Thymus (tissue), 11 donors: ENCODE measurements around the gene PTPN20. TPM values are rescaled to one million over a fixed set of nuclear protein-coding genes. Genes with fewer than 3 reads are reported as not detected.

Experiments
- DNase-seq, 9 donors: peaks; one replicate each; pipeline ENCODE4 v3.0.0-alpha.2; 2013; ENCODE audit warnings: low spot score in 9 of 9, low read depth in 6 of 9, missing footprints in 1 of 9
- H3K27ac ChIP-seq, 2 donors: one replicate each; pipeline ENCODE4 v1.5.1; 2013; ENCODE audit warnings: control low read depth in 1 of 2, low read depth in 1 of 2, low read length in 1 of 2, mild to moderate bottlenecking in 1 of 2, moderate library complexity in 1 of 2
- H3K27me3 ChIP-seq, 2 donors: one replicate each; pipeline ENCODE4 v1.5.1; 2013; ENCODE audit warnings: low read length in 1 of 2; ENCODE audit not compliant: control insufficient read depth in 2 of 2, insufficient read depth in 1 of 2
- H3K36me3 ChIP-seq, 2 donors: one replicate each; pipeline ENCODE4 v1.5.1; 2013; ENCODE audit warnings: low read length in 1 of 2, mild to moderate bottlenecking in 1 of 2, moderate library complexity in 1 of 2; ENCODE audit not compliant: control insufficient read depth in 2 of 2, insufficient read depth in 2 of 2
- H3K4me1 ChIP-seq, 2 donors: one replicate each; pipeline ENCODE4 v1.5.1; 2013; ENCODE audit warnings: low read length in 2 of 2; ENCODE audit not compliant: control insufficient read depth in 2 of 2, insufficient read depth in 2 of 2
- H3K4me3 ChIP-seq, 2 donors: one replicate each; pipeline ENCODE4 v1.5.1; 2013; ENCODE audit warnings: low read length in 2 of 2, control low read depth in 1 of 2, mild to moderate bottlenecking in 1 of 2
- H3K9me3 ChIP-seq, 2 donors: one replicate each; pipeline ENCODE4 v1.5.1; 2013; ENCODE audit warnings: low read length in 1 of 2, mild to moderate bottlenecking in 1 of 2; ENCODE audit not compliant: control insufficient read depth in 2 of 2, insufficient read depth in 1 of 2
- WGBS: extraction: QIAGEN DNeasy Blood & Tissue Kit; methylation state at CpG from one replicate; pipeline ENCODE4 v1.1.7; 2013; 5-methylcytosine and 5-hydroxymethylcytosine counted together
- polyA plus RNA-seq: library from polyadenylated mRNA; stranded (reverse); fragments of 200-250 nt; gene quantifications from one replicate; pipeline ENCODE4 v1.2.3, GENCODE V29; 2013
- total RNA-seq: library from RNA; stranded (reverse); fragments of 120-200 nt; gene quantifications from one replicate; pipeline ENCODE4 v1.2.4, GENCODE V29; 2013
- donor health status: healthy.

Gene PTPN20
- total and polyA plus RNA-seq, 2 donors: 0.78 to 1.2 TPM

- no peak for DNase-seq
- 87% methylated on average over 2 of the region's 2 CpGs for WGBS
- Histone ChIP-seq H3K4me3 (no peak overlapping the region), H3K27me3 (no peaks in the 10 kb centered on the region), H3K27ac (no peak overlapping the region), H3K9me3 (peaks cover 0 to 3% of the 10 kb centered on the region in 2 donors), H3K36me3 (no peaks in the 10 kb centered on the region), H3K4me1 (no peaks in the 10 kb centered on the region)
Observed at GRCh38 chr10:46995234-46995633, 84.0 kb downstream of the PTPN20 start.

- no peak overlapping the region for H3K27ac ChIP-seq
- no peak overlapping the region for H3K4me3 ChIP-seq
- no peaks in the 10 kb centered on the region for H3K36me3 ChIP-seq
- H3K27me3 ChIP-seq: no peaks in the 10 kb centered on the region
- H3K4me1 ChIP-seq: no peaks in the 10 kb centered on the region
- peaks cover 0 to under 1% of the 10 kb centered on the region in 2 donors for H3K9me3 ChIP-seq
- no peak for DNase-seq
Observed at GRCh38 chr10:46998192-46998591, 87.0 kb downstream of the PTPN20 start.

- H3K27ac ChIP-seq: no peak overlapping the region
- H3K36me3 ChIP-seq: no peaks in the 10 kb centered on the region
- no peaks in the 10 kb centered on the region for H3K4me1 ChIP-seq
- WGBS: 95% methylated on average over 2 of the region's 2 CpGs
- no peak overlapping the region for H3K4me3 ChIP-seq
- DNase-seq: no peak
- H3K27me3 ChIP-seq: no peaks in the 10 kb centered on the region
- no peaks in the 10 kb centered on the region for H3K9me3 ChIP-seq
Observed at GRCh38 chr10:46998595-46998994, 87.4 kb downstream of the PTPN20 start.

GRCh38 chr10:46999217-46999616 lies 88.0 kb downstream of the PTPN20 start:
- no peak for DNase-seq
- Histone ChIP-seq H3K4me1 (no peaks in the 10 kb centered on the region), H3K4me3 (no peak overlapping the region), H3K27me3 (no peaks in the 10 kb centered on the region), H3K36me3 (no peaks in the 10 kb centered on the region), H3K27ac (no peak overlapping the region), H3K9me3 (no peaks in the 10 kb centered on the region)
- 90% methylated on average over 3 of the region's 3 CpGs for WGBS

DNA sequence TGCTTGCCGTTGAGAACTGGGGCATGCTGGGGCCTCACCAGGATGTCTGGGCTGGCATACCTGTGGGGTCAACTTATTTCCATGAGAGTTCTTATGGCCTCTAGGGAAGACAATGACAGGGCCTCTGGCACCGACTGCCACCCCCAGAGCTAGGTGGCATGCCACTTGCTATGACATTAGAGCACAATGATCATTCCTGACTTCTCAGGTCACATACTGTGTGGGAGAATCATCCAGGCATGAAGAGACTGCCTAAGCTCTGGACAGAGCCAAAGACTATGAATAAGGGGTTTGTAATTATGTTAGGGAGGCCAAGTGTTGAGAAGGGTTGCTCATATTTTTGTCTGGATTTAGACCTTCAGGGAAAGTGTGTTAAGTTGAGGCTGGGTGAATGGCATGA lies 97.5 kb downstream of the PTPN20 start:
- no peak for DNase-seq
- WGBS: 91% methylated on average over 2 of the region's 2 CpGs
- Histone ChIP-seq H3K27me3 (no peaks in the 10 kb centered on the region), H3K4me3 (no peak overlapping the region), H3K36me3 (no peaks in the 10 kb centered on the region), H3K4me1 (no peaks in the 10 kb centered on the region), H3K27ac (no peak overlapping the region), H3K9me3 (no peaks in the 10 kb centered on the region)

GRCh38 chr10:47009215-47009838 lies 98.1 kb downstream of the PTPN20 start:
- no peaks in the 10 kb centered on the region for H3K4me1 ChIP-seq
- H3K4me3 ChIP-seq: no peak overlapping the region
- no peaks in the 10 kb centered on the region for H3K36me3 ChIP-seq
- no peak overlapping the region for H3K27ac ChIP-seq
- 91% methylated on average over 7 of the region's 7 CpGs for WGBS
- no peaks in the 10 kb centered on the region for H3K27me3 ChIP-seq
- DNase-seq: no peak
- H3K9me3 ChIP-seq: no peaks in the 10 kb centered on the region

GRCh38 chr10:47010036-47010435 lies 98.8 kb downstream of the PTPN20 start:
- no peaks in the 10 kb centered on the region for H3K27me3 ChIP-seq
- no peaks in the 10 kb centered on the region for H3K4me1 ChIP-seq
- H3K36me3 ChIP-seq: no peaks in the 10 kb centered on the region
- no peaks in the 10 kb centered on the region for H3K9me3 ChIP-seq
- no peak overlapping the region for H3K27ac ChIP-seq
- WGBS: 96% methylated on average over 3 of the region's 3 CpGs
- DNase-seq: no peak
- H3K4me3 ChIP-seq: no peak overlapping the region

DNA sequence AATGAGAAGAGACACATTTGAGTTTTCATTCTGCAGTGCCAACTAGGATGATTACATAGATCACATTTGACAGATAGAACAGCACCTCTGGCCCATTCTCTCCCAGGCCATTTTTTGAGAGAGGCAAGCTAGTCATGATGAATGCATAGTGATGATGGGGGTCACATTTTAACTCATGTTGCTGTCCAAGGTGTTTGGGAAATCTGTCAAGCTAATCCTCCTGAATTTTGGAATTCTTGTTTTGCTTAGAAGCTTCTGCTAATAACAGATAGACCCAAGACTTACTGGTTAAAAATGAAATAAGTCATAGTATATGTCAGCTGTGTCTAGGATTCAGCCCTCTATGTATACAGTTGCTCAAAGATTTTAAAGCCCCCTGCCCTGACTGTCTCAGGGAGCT lies 101.0 kb downstream of the PTPN20 start:
- Histone ChIP-seq H3K36me3 (no peaks in the 10 kb centered on the region), H3K27me3 (no peaks in the 10 kb centered on the region), H3K27ac (no peak overlapping the region), H3K9me3 (no peaks in the 10 kb centered on the region), H3K4me1 (no peaks in the 10 kb centered on the region), H3K4me3 (no peak overlapping the region)
- no peak for DNase-seq

DNA sequence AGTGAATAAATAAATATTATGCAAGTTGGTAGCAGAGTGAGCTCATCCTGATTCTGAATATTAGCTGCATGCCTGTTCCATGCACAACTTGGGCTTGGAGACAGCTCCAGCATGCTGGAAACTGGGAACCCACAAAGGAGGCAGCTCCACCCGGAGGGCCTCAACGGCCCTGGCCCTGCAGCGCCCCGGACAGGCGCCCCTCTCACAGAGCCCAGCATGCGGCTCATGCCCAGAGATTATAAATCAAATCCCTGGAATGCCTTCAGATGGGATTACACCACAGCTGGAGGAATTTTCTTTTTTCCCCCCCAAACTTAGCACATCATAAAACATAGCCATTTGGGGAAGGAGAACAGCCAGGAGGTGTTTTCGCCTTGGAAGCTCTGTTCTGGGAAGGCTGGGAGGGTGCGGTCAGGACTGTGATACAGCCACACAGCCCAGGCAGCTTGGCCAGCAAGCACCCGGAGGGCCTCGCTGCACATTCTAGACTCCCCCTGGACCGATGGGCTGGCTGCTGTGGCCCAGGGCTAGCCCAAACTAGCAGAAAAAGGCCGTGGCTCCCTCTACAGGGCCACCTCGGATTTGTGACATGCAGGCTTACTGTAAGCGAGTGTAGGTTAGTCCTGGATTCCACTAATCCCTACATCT lies 102.4 kb downstream of the PTPN20 start:
- DNase-seq: no peak

More for the DNA sequence above, 102.4 kb downstream of the PTPN20 start:
- Histone ChIP-seq H3K27ac (no peak overlapping the region), H3K27me3 (no peaks in the 10 kb centered on the region), H3K4me3 (no peak overlapping the region), H3K4me1 (no peaks in the 10 kb centered on the region), H3K36me3 (no peaks in the 10 kb centered on the region), H3K9me3 (no peaks in the 10 kb centered on the region)
- 97% methylated on average over 14 of the region's 14 CpGs for WGBS
